LNCaP clone FGC (cell line): ENCODE results near the gene IGFL2.
"Not testable (repeated sequence)": the region's sequence is repeated elsewhere in the genome, so short reads cannot be mapped to it uniquely, and the experiment has no call there.

ENCODE experiments used
- DNase-seq: peaks from one replicate; pipeline ENCODE4 v3.0.0-alpha.2; 2011; ENCODE audit warnings: low read depth
- H3K4me3 ChIP-seq: 2 replicates; pipeline ENCODE4 v1.5.1; 2011; ENCODE audit warnings: mild to moderate bottlenecking, low read depth, low read length, control low read depth
- TF ChIP-seq, protein P1 (sequence below): IDR thresholded peaks from 2 replicates; pipeline ENCODE4 v1.5.1; 2012; ENCODE audit warnings: mild to moderate bottlenecking; ENCODE audit not compliant: control insufficient read depth, insufficient read depth; ENCODE audit errors: extremely low read depth

The IGFL2 gene

DNA sequence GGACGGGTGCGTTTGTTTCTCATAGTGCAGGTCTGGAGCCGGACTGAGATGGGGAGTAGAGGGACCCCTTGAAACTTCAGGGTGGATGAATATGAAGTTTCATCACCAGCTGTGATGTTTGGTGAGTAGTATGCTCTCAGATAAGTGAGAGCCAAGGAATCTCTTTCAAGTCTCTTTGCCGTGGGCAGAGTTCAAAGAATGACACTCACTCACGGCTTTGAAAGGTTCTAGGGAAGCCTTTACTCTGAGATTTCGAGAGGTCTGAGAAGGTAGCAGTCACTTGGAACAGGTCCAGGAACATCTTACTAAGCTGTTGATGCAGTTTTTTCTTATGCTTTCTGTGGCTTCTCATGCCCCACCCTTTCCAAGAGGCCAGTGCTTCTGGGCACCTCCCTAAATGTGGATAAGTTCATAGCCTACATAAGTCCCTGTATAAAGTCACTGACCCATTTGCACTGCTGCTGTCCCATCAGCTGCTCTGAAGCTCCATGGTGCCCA is at the start of gene IGFL2:
IGFL2 (plus strand) TSS at position 448 of the 498 bp plus-strand sequence; CDS start at position 489, 41 bp downstream.
- TF ChIP-seq, protein P1, sequence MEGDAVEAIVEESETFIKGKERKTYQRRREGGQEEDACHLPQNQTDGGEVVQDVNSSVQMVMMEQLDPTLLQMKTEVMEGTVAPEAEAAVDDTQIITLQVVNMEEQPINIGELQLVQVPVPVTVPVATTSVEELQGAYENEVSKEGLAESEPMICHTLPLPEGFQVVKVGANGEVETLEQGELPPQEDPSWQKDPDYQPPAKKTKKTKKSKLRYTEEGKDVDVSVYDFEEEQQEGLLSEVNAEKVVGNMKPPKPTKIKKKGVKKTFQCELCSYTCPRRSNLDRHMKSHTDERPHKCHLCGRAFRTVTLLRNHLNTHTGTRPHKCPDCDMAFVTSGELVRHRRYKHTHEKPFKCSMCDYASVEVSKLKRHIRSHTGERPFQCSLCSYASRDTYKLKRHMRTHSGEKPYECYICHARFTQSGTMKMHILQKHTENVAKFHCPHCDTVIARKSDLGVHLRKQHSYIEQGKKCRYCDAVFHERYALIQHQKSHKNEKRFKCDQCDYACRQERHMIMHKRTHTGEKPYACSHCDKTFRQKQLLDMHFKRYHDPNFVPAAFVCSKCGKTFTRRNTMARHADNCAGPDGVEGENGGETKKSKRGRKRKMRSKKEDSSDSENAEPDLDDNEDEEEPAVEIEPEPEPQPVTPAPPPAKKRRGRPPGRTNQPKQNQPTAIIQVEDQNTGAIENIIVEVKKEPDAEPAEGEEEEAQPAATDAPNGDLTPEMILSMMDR: no peak
- no peak for DNase-seq

DNA sequence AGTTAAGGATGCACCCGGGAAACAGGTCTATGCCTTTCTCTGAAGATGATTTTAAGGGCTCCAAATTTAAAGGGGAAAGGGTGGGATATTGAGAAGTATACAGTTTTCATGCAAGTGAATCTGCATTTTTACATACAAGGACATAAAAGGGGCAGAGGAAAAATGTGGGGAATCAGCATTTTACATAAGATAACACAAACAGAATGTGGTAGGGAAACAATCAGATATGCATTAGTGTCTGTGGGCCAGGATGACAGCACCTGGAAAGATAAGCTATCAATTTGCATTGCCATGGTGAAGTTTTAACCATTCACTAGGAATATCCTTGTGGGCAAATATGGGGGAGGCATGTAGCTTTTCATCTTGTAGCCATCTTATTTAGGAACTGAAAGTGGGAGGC is 47.7 kb upstream of the IGFL2 start:
- DNase-seq: no peak
- TF ChIP-seq, protein P1: no peak

More for the DNA sequence above, at the start of gene IGFL2:
- H3K4me3 ChIP-seq: no peak within 1 kb of the TSS

DNA sequence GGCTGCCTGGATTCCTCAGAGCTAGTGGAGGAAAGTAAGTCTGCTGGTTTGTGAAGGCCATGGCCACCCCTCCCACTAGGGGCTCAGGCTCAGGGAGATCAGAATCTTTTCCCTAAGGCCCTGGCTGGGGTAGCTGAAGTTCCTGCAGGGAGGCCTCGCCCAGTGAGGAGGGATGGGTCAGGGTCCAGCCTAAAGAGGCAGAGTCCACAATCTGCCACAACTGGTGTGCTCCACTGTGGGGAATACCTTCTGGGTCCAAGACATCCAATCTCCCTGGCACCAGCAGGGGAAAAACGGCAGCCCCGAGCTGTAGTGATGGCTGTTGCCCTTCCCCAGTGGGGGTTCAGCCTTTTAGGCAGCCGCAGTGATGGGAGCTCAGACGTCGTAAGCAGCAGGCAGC is 46.7 kb upstream of the IGFL2 start:
- no peak for DNase-seq
- TF ChIP-seq, protein P1: no peak
- H3K4me3 ChIP-seq: no peak overlapping the region

More for the DNA sequence above, 47.7 kb upstream of the IGFL2 start:
- no peak overlapping the region for H3K4me3 ChIP-seq

DNA sequence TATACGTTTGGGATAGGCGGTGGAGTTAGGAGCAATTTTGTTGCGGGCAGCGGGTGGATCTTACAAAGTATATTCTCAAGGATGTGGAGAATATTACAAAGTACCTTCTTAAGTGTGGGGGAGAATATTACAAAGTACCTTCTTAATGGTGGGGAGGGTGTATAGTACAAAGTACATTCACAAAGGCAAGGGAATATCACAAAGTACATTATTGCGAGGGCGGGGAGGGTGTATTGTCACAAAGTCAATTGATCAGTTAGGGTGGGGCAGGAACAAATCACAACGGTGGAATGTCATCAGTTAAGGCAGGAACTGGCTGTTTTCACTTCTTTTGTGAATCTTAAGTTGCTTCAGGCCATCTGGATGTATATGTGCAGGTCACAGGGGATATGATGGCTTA is 45.7 kb upstream of the IGFL2 start:
- not testable (repeated sequence) for H3K4me3 ChIP-seq, DNase-seq

DNA sequence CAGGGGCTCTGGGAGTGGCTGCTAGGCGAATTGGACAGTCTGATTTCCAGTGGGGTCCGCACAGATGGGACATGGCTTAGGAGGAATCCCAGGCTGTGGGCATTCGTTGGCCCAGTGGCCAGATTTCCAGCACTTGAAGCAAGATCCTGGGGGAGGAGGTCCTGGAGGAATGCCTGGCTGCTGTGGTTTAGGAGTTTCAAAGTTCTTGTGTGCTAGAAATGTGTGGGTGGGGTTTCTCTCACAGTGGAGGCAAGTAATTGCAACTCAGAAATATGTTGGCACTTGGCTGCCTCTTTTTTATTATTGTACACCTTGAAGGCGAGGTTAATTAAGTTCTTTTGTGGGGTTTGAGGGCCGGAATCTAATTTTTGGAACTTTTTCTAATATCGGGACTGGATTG is 40.7 kb upstream of the IGFL2 start:
- DNase-seq: no peak
- TF ChIP-seq, protein P1: no peak
- no peak overlapping the region for H3K4me3 ChIP-seq

DNA sequence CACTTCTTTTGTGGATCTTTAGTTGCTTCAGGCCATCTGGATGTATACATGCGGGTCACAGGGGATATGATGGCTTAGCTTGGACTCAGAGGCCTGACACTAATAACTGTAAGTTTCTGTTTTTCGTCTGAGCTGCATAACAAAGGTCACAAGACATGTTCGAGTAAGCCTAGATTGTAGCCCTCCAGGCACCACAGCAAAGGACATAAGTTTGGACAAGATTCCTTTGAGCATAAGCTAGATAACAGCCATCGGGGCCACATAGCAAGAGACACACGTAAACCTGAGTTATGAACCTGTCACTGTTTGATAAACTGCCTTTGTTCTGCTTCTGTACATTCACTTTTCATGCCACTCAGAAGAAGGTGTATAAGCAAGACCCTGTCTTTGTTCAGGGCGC is 38.2 kb upstream of the IGFL2 start:
- TF ChIP-seq, protein P1: no peak
- no peak overlapping the region for H3K4me3 ChIP-seq
- DNase-seq: no peak

DNA sequence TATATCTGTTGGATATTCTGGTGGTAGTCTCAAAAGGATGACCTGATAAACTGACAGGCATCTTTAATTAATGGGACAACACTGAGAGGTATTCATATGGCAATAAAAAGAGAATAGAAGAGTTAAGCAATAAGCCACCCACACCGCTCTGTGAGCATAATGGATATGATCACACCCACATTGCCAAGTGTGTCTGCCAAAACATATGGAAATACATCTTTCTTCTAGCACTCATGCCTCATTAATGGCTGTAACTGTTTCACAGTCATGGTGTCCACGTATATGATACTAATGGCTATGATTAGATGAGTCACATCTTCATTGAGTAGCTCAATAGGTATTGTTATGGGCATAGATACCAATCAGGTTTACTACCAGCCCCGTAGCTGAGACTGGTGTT is 36.7 kb upstream of the IGFL2 start:
- TF ChIP-seq, protein P1: no peak
- DNase-seq: no peak

More for the DNA sequence above, 36.7 kb upstream of the IGFL2 start:
- no peak overlapping the region for H3K4me3 ChIP-seq
